ENCODE data around the gene ZNF263. TPM values are rescaled to one million over a fixed set of nuclear protein-coding genes. Genes with fewer than 3 reads are reported as not detected.

Gene ZNF263
- 10 to 100 TPM in 11 of 12 donors, not detected in 1; 25.7 to 61.4 (median 28.3) TPM for polyA plus RNA-seq (ENCODE audit: insufficient read length in 12 of 12)
- long read RNA-seq, donor 1, partial matches to known transcripts, result 0 of 4 reads
- long read RNA-seq, donor 1, other reads (novel, unspliced or antisense), result 0 of 4 reads
- long read RNA-seq, donor 2, partial matches to known transcripts, result 0 of 2 reads
- long read RNA-seq, donor 2, other reads (novel, unspliced or antisense), result 0 of 2 reads
- long read RNA-seq, donor 3, partial matches to known transcripts, result 0 of 3 reads
- long read RNA-seq, donor 3, other reads (novel, unspliced or antisense), result 0 of 3 reads
- long read RNA-seq, donor 4, partial matches to known transcripts, result 0 of 1 reads
- long read RNA-seq, donor 4, other reads (novel, unspliced or antisense), result 0 of 1 reads
- long read RNA-seq, donor 5, partial matches to known transcripts, result 0 of 6 reads
- long read RNA-seq, donor 5, other reads (novel, unspliced or antisense), result 0 of 6 reads
- long read RNA-seq, donor 6, partial matches to known transcripts, result 0 of 2 reads
- long read RNA-seq, donor 6, other reads (novel, unspliced or antisense), result 0 of 2 reads
- long read RNA-seq, donor 7, partial matches to known transcripts, result 0 of 2 reads
- long read RNA-seq, donor 7, other reads (novel, unspliced or antisense), result 0 of 2 reads
- long read RNA-seq, donor 8, transcript ZNF263-201 (6 exons, 3,830 nt), result major isoform, 6 of 10 reads
- long read RNA-seq, donor 8, partial matches to known transcripts, result 0 of 10 reads
- long read RNA-seq, donor 8, other reads (novel, unspliced or antisense), result 0 of 10 reads
- long read RNA-seq, donor 9, partial matches to known transcripts, result 0 of 2 reads
- long read RNA-seq, donor 9, other reads (novel, unspliced or antisense), result 0 of 2 reads
- long read RNA-seq, donor 10, partial matches to known transcripts, result 0 of 5 reads
- long read RNA-seq, donor 10, other reads (novel, unspliced or antisense), result 0 of 5 reads
- long read RNA-seq, donor 11, partial matches to known transcripts, result 0 of 2 reads
- long read RNA-seq, donor 11, other reads (novel, unspliced or antisense), result 0 of 2 reads

- DNase-seq, result peak; percentile 97
These were observed at the start of gene ZNF263 for GRCh38 chr16:3282730-3283542. Gene ZNF263 (plus strand): TSS chr16:3283491. CDS start chr16:3283819, 328 bp downstream.

GRCh38 chr16:3234543-3234856, 48.8 kb upstream of the ZNF263 start:
- DNase-seq, result no peak

- DNase-seq, result peak; percentile 97
These were observed 48.3 kb upstream of the ZNF263 start, which contains the start of gene ZNF200 for GRCh38 chr16:3234857-3235561. Gene ZNF200 (minus strand): TSS chr16:3235158. CDS start chr16:3233755, 1,403 bp downstream.

- no peak for DNase-seq
These were observed 47.2 kb upstream of the ZNF263 start for GRCh38 chr16:3235856-3236669.

GRCh38 chr16:3241761-3242160, 41.5 kb upstream of the ZNF263 start:
- DNase-seq, result no peak

- DNase-seq, result no peak
These were observed 40.6 kb upstream of the ZNF263 start for GRCh38 chr16:3242709-3243108.

- no peak for DNase-seq
These were observed 39.4 kb upstream of the ZNF263 start for GRCh38 chr16:3243882-3244281.

- no peak for DNase-seq
These were observed 37.3 kb upstream of the ZNF263 start for GRCh38 chr16:3246002-3246401.

- DNase-seq, result no peak
These were observed 36.4 kb upstream of the ZNF263 start for GRCh38 chr16:3246876-3247275.

- DNase-seq, result no peak
These were observed 34.7 kb upstream of the ZNF263 start for GRCh38 chr16:3248596-3248995.

- DNase-seq, result no peak
These were observed 34.3 kb upstream of the ZNF263 start for GRCh38 chr16:3249020-3249419.

GRCh38 chr16:3249451-3249850, 33.8 kb upstream of the ZNF263 start:
- no peak for DNase-seq

GRCh38 chr16:3252967-3253366, 30.3 kb upstream of the ZNF263 start:
- no peak for DNase-seq

- no peak for DNase-seq
These were observed 29.0 kb upstream of the ZNF263 start for GRCh38 chr16:3254309-3254708.

GRCh38 chr16:3256146-3256865, 27.0 kb upstream of the ZNF263 start, which contains the start of gene MEFV:
Gene MEFV (minus strand): TSS chr16:3256633. CDS start chr16:3256587, 46 bp downstream.
- no peak for DNase-seq

GRCh38 chr16:3256866-3257465, 26.3 kb upstream of the ZNF263 start:
- no peak for DNase-seq

GRCh38 chr16:3259836-3260235, 23.5 kb upstream of the ZNF263 start:
- DNase-seq, result no peak

GRCh38 chr16:3262517-3262916, 20.8 kb upstream of the ZNF263 start:
- no peak for DNase-seq

Data from muscle of arm (tissue), 14 donors.